CD4-positive, alpha-beta T cell treated with Interferon alpha-2 for 1 hour (primary cell): ENCODE measurements around the gene APAF1.
"Not testable (repeated sequence)": the region's sequence is repeated elsewhere in the genome, so short reads cannot be mapped to it uniquely, and the experiment has no call there.

ENCODE experiments used
- DNase-seq, 2 donors: peaks; one replicate each; pipeline ENCODE4 v3.0.0-alpha.2; 2020 to 2022

Gene APAF1

GRCh38 chr12:98644712-98645571 is at the start of gene APAF1, which contains the start of gene IKBIP:
Gene APAF1, plus strand, starts transcription at chr12:98645290. Its CDS starts 3,070 bp downstream, at chr12:98648360.
Gene IKBIP, minus strand, starts transcription at chr12:98644788. Its CDS starts 87 bp downstream, at chr12:98644701.
- DNase-seq = peak; percentile 94 to 96

- not testable (repeated sequence) for DNase-seq
Measured at GRCh38 chr12:98597313-98597712, 47.8 kb upstream of the APAF1 start.

- DNase-seq = no peak
Measured at GRCh38 chr12:98601924-98602323, 43.2 kb upstream of the APAF1 start.

- DNase-seq = no peak
Measured at GRCh38 chr12:98606359-98606988, 38.6 kb upstream of the APAF1 start.

GRCh38 chr12:98610596-98610995 is 34.5 kb upstream of the APAF1 start:
- no peak for DNase-seq

- DNase-seq = peak in 1 of 2 donors; percentile 9
Measured at GRCh38 chr12:98612696-98613334, 32.3 kb upstream of the APAF1 start.

GRCh38 chr12:98618952-98619351 is 26.1 kb upstream of the APAF1 start:
- no peak for DNase-seq

- DNase-seq = no peak
Measured at GRCh38 chr12:98635657-98636323, 9.3 kb upstream of the APAF1 start.

GRCh38 chr12:98637068-98637467 is 8.0 kb upstream of the APAF1 start:
- no peak for DNase-seq

- no peak for DNase-seq
Measured at GRCh38 chr12:98638009-98638408, 7.1 kb upstream of the APAF1 start.

GRCh38 chr12:98639491-98639890 is 5.6 kb upstream of the APAF1 start:
- DNase-seq = no peak

- DNase-seq = not testable (repeated sequence)
Measured at GRCh38 chr12:98642801-98643200, 2.3 kb upstream of the APAF1 start.

- DNase-seq = no peak
Measured at GRCh38 chr12:98644433-98644711, 718 bp upstream of the APAF1 start.

- peak in 1 of 2 donors; percentile 10 for DNase-seq
Measured at GRCh38 chr12:98645572-98646067, 530 bp downstream of the APAF1 start.

GRCh38 chr12:98646294-98647090 is 1.4 kb downstream of the APAF1 start:
- DNase-seq = peak in 1 of 2 donors; percentile 13

GRCh38 chr12:98651328-98651727 is 6.2 kb downstream of the APAF1 start:
- no peak for DNase-seq

- DNase-seq = peak in 1 of 2 donors; percentile 71
Measured at GRCh38 chr12:98653866-98654493, 8.9 kb downstream of the APAF1 start.

GRCh38 chr12:98656289-98657101 is 11.4 kb downstream of the APAF1 start:
- no peak for DNase-seq

- DNase-seq = no peak
Measured at GRCh38 chr12:98660521-98660920, 15.4 kb downstream of the APAF1 start.

GRCh38 chr12:98669751-98670150 is 24.7 kb downstream of the APAF1 start:
- DNase-seq = peak in 1 of 2 donors; percentile 3

- DNase-seq = no peak
Measured at GRCh38 chr12:98671459-98671858, 26.4 kb downstream of the APAF1 start.
